GM21447 (cell line): ENCODE results near the gene GRM4.

Experiments used
- ATAC-seq: cut with Tn5 transposase; IDR thresholded peaks from one replicate; pipeline ENCODE4 v1.9.1; 2021; ENCODE audit not compliant: unreplicated experiment

GRM4 gene

GRCh38 chr6:34143196-34143883, 2.5 kb downstream of the GRM4 start:
- no peak for ATAC-seq

DNA sequence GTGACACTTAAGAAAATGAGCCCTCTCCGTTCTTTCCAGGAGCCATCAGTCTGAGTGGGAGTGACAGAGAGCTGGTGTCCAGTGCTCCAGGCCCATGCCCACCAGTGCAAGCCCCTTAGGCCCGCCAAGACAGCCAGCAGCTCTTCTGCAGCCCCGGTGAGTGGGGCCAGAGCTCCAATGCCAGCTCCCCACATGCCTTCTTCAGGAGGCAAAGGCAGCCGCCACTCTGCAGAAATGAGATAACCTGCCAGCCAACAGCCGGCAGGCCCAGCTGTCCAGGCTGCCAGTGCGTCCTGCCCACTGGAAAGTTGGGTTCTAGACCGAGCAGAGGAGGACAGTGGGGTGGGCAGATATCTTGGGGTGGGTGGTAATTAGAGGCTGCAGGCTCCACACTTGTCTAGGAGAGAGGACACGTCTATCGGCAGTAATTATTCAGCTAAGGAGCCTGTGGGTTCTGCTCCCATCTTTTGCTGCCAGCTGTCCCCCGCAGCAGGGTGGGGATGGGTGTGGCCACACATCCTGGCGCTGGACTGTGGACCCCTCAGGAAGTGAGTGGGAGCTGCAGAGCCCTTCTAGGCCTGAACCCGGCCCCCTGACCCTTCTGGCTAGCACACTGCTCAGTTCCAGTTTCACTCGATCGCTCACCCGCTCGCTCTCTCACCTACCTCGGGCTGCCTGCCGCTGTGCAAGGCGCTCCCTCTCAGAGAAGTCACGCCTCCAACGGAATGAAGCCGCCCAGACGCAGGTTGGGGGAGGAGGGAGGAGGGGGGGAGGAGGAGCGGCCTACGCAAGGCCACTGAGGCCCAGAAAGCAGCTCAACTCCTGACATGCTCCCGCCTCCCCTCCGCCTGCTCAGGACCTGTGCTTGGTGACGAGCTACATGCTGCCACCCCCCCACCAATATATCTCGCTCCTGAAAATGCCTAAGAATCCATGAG, 3.6 kb downstream of the GRM4 start:
- ATAC-seq: no peak

GRCh38 chr6:34140075-34140474, 5.8 kb downstream of the GRM4 start:
- no peak for ATAC-seq

GRCh38 chr6:34138914-34139510, 6.9 kb downstream of the GRM4 start:
- ATAC-seq: no peak

GRCh38 chr6:34138191-34138590, 7.7 kb downstream of the GRM4 start:
- ATAC-seq: no peak

DNA sequence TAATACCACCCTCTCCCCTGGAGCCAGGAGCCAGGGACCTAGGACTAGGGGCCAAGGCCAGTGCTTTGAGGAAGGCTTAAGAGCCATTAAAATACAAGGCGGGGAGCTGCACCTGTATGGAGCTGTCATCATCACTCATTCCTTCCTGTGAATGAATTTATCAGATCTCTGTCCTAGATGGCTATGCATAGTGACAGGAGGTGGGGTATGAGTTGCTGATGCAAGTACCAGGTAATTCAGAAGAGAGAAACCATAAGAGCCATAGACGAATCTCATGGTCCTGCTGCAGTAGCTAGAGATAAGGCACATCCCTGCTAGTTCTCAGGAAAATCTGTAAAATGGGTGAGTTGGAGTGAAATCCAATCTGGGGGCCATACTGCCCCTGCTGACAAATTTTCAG, 10.3 kb downstream of the GRM4 start:
- no peak for ATAC-seq

- no peak for ATAC-seq
These were observed 13.3 kb downstream of the GRM4 start for GRCh38 chr6:34132486-34133185.

- ATAC-seq: no peak
These were observed 14.3 kb downstream of the GRM4 start for GRCh38 chr6:34131326-34132290.

GRCh38 chr6:34130862-34131261, 15.0 kb downstream of the GRM4 start:
- no peak for ATAC-seq

DNA sequence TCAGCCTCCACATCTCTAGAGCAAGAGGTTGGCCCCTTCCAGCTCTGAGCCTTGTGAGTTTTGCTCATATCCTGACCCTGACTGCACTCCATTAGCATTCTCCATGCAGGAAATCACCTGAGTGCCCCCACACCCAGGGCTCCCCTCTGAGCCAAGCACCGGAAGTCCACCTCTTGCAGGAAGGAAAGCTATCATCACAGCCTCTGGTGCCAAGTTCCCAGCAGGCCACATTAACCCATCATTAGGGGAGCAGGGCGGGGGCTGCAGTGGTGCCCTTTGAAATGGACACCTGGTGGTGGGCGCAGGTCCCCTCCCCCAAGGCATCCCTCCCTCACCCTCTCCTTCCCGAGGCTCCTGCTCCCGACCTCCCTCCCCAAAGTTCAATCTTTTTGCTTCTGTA, 16.1 kb downstream of the GRM4 start:
- ATAC-seq: no peak

DNA sequence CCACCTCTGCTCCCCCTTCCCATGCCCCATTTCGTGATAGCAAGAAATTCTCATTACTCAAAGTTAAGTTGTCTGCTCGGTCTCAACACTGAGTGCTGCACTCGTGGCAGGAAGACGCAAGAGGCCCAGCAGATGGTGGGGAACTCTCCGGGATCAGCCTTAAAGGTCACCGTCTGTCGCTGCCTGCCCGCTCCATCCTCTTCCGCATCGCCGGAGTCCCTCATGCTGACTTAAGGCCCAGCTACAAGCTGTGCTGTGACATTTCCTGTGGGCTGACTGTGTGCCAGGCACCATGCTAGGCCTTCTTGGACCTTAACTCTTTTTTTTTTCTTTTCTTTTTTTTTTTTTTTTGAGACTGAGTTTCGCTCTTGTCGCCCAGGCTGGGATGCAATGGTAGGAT, 17.8 kb downstream of the GRM4 start:
- ATAC-seq: no peak

- ATAC-seq: no peak
These were observed 19.5 kb downstream of the GRM4 start for GRCh38 chr6:34126419-34126818.

DNA sequence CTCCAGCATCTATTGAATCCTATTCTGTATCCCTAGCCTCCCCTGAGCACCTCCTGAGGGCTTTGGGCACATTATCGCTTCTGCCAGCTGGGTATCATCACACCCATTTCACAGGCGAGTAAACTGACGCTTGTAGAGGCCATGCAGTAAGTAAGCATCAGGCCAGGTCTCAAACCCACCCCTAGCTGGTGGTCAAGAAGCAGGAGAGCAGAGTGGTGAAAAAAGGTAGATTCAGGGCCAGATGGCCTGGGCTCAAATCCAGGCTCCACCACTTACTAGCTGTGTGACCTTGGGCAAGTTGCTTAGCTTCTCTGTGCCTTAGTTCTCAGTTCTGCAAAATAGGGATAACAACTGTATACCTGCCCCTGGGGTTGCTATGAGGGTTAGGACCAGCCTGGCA, 19.9 kb downstream of the GRM4 start:
- ATAC-seq: no peak

DNA sequence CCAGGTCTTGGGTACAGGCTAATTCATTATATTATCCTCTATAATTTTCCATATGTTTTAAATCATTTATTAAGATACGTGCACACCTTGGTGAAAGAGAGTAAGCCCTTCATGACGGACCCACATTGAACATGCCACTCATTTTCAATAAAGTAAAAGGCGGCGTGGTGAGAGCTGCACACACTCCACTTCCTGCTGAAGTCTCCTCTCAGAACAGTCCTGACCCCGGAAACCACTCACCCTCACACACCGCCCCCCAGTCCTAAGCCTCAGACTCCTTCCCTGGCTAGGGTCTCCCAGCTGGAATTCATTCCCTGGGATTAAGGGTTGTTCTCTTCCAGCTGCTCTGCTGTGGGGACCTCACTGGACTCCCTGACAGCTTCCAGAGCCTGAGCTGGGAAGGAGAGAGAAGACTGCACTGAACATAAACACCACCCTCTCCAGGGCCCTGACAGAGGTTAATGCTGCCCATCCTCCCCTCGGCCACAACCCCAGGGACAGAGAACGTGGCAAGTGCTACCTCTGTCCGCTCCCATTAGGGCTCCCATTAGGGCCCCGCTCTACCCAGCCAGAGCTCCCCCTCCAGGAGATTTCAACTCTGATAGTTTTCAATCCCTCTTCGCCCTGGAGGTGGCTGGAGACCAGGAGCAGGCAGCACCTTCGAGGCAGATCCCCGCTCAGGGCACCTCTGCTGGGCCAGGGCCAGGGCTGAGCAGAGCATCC, 24.8 kb downstream of the GRM4 start:
- no peak for ATAC-seq

GRCh38 chr6:34115915-34116314, 30.0 kb downstream of the GRM4 start:
- no peak for ATAC-seq

DNA sequence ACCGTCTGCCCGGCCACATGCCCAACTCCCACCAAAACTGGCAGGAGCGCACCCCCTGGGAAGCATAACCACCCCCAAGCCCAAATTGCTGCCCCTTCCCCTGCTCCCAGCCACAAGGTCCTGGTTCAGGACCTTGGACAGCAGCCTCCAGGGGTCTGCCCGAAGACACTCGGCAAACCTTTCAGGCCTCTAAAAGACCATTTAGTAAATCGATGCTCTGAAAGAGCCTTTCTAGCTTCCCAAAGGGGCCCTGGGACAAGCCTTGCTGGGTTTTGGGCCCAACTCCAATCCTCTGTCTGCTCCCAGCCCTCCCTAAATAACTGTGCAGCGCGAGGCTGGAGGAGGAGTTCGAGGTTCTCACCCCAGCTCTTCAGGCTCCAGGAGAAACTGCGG, 30.5 kb downstream of the GRM4 start:
- ATAC-seq: no peak

- ATAC-seq: no peak
These were observed 31.0 kb downstream of the GRM4 start for GRCh38 chr6:34114695-34115402.

DNA sequence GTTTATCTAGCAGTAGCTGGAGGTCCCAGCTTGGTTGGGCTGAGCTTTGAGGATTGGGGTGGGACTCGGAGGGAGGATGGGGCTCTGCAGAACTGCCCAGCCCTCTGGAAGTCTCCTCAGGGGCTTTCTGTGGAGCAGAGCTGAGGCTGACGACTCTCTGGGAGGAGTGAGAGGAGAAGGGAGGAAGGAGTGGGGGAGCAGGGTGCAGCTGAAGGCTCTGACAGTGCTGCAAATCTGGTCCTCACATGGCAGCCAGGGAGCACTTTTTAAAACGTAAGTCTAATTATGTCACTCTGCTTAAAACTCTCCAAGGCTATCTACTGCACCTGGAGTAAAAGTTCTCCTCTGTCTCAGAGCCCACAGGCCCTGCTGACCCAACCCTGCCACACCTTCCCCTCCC, 32.4 kb downstream of the GRM4 start:
- no peak for ATAC-seq

- no peak for ATAC-seq
These were observed 33.8 kb downstream of the GRM4 start for GRCh38 chr6:34112126-34112525.
